GM18508 (cell line): ENCODE results near the gene RSAD2.

Experiments
- ATAC-seq: cut with Tn5 transposase; IDR thresholded peaks from one replicate; pipeline ENCODE4 v1.9.1; 2021; ENCODE audit warnings: moderate number of reproducible peaks; ENCODE audit not compliant: insufficient read depth, unreplicated experiment

RSAD2 gene

GRCh38 chr2:6863792-6864191 is 13.8 kb upstream of the RSAD2 start:
- no peak for ATAC-seq

GRCh38 chr2:6864231-6864754 is 13.3 kb upstream of the RSAD2 start:
- ATAC-seq, result no peak

GRCh38 chr2:6864923-6865345 is 12.6 kb upstream of the RSAD2 start:
- peak; percentile 20 for ATAC-seq

GRCh38 chr2:6865346-6866274 is 12.0 kb upstream of the RSAD2 start, which contains the start of gene CMPK2:
Gene CMPK2 (minus strand): TSS chr2:6865907. CDS start chr2:6865696, 211 bp downstream.
- ATAC-seq, result peak; percentile 41

DNA sequence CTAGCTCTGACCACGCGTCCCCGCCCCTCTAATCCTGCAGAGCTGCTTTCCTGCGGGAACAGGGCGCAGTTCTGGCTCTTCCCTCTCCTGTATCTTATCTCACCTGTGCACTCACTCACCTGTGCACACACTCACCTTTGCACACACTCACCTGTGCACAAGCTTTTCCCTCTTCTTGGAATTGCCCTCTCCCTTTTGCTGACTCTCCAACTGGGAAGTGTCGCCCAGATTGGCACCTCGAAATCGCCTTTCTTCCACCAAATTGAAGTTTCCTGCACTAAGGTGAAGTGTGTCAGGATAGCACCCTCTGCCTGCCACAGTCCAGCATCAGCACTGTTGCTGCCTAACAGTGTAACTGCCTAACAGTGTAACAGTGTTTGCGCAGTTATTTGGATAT is 11.3 kb upstream of the RSAD2 start:
- ATAC-seq, result no peak

- ATAC-seq, result no peak
Observed at GRCh38 chr2:6866982-6867381, 10.6 kb upstream of the RSAD2 start.

GRCh38 chr2:6872394-6872793 is 5.2 kb upstream of the RSAD2 start:
- peak; percentile 68 for ATAC-seq

DNA sequence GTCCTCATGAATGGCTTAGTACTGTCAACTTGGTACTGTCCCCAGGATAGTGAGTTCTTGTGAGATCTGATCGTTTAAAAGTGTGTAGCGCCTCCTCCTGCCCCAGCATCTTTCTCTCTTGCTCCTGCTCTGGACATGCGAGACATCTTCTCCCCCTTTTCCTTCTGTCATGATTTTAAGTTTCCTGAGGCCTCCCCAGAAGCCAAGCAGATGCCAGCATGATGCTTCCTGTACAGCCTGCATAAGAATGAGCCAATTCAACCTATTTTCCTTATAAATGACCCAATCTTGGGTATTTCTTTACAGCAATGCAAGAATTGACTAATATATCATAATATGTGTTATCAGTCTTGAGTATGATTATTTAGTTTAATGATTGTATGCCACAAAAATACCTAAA is 3.5 kb upstream of the RSAD2 start:
- no peak for ATAC-seq

GRCh38 chr2:6876309-6876708 is 1.3 kb upstream of the RSAD2 start:
- ATAC-seq, result no peak

GRCh38 chr2:6878549-6878948 is 972 bp downstream of the RSAD2 start:
- ATAC-seq, result no peak

- ATAC-seq, result no peak
Observed at GRCh38 chr2:6879011-6879410, 1.4 kb downstream of the RSAD2 start.

DNA sequence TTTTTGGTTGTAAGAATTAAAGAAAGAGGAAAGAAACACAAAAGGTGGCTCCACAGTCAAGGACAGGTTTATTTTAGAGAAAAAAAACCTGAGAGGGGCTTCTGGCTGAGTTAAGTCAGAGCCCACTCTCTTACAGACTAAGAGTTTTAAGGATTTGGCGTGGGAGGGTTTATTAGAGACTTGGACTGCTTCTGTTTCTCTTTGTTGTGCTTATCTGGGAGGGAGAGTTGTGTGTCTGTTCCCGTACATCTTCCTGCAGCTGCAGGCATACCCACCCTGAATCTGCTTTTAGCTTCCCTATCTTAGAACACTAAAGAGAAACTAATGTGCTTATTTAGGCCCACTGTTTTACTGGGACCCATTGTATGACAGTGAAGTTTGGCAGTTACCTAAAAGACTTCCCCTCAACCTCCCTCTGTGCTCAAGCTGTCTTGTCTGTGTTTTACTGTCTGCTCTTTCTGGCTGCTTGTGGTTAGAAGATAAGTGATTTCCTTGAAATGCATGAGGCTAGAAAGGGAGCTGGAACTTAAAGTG is 2.7 kb downstream of the RSAD2 start:
- no peak for ATAC-seq

DNA sequence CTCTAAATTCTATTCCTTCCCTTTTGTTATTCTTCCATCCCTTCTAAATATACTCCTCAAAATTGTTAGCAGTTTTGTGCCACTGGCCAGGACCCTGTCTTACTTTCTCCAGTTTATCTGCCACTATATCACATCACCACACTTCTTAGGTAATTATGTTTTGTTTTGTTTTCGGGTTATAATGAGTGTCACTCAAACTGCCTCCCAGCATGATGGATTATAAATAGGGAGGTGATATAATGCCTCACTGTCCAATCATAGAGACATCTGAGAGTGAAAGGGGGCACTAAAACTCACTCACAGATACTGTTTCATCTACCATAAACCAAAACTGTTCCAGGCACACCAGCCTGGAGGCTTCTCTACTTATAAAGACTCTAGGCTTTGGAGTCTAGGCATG is 3.5 kb downstream of the RSAD2 start:
- no peak for ATAC-seq

- ATAC-seq, result no peak
Observed at GRCh38 chr2:6881516-6881915, 3.9 kb downstream of the RSAD2 start.

- no peak for ATAC-seq
Observed at GRCh38 chr2:6883448-6884122, 6.0 kb downstream of the RSAD2 start.

- no peak for ATAC-seq
Observed at GRCh38 chr2:6885551-6885950, 8.0 kb downstream of the RSAD2 start.

DNA sequence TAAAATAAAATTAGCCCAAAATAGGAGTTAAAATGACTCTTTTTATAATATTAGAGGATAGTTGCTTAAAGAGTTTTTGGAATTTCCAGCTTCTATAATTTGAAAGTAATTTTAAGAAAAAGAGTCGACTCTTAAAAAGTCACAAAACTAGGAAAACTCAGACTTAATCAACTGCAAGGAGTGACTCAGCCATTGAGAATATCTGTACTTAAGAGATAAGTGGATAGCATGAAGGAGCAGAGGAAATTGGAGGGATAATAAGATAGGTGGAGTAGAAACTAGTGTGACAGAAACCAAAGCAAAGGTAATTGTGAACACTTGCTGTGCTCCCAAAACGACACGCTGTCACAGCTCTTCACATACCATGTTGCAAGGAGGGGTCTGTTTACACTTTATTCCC is 8.4 kb downstream of the RSAD2 start:
- no peak for ATAC-seq

DNA sequence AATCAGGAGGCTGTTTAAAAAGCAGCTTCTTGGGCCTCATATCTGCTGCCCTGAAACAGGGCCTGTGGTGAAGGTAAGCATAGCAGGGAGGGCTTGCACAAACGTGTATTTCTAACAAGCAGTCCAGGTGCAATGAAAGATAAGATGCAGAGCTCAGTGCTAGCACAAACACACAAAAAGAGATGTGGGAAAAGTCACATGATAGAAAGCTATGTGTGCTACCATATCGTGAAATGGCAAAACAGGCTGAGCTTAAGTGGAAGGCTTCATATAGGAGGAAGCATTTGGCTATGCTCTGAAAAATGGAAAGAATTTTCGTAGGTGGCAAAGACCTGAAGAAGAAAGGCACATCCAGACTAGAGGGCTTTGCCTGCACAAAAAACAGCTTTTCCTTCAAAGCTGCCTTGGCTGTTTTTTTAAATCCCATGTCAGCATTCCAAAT is 10.2 kb downstream of the RSAD2 start:
- no peak for ATAC-seq

GRCh38 chr2:6888724-6889123 is 11.1 kb downstream of the RSAD2 start:
- no peak for ATAC-seq

DNA sequence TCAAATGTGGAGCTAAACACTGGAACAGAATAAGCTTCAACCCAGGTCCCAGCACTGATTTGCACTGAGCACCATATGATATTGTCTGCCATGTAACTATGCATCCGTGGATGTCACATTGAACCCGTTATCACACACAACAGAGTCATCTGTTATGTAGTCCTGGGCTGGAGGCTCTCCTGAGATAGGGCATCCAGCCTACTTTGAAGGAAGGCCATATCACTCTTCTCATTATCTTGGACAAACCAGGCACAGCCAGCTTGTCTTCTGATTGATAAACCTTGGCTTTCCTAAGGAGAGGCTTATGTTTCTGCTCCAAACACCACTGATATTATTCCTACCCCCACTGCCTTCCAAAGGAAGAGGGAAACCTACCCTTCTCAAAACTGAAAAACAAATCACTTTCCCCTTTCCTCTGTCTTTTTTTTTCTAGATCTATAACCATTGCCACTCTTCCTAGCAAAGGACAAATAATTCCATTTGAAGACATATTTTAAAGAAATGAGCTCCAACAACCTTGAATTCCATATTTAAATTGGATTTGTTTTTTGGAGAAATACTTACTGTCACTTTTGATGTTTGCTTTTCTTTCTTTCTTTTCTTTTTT is 16.4 kb downstream of the RSAD2 start:
- no peak for ATAC-seq
